NCI-H345 treated with DMSO at 0.1 percent for 48 hours (cell line): ENCODE data around the gene ATP9B.
"Not testable (repeated sequence)": the region's sequence is repeated elsewhere in the genome, so short reads cannot be mapped to it uniquely, and the experiment has no call there.

Experiments used
- DNase-seq: peaks from one replicate; lab custom pipeline; 2025; ENCODE audit not compliant: unreplicated experiment; lab: John Stamatoyannopoulos, UW

The ATP9B gene

DNA sequence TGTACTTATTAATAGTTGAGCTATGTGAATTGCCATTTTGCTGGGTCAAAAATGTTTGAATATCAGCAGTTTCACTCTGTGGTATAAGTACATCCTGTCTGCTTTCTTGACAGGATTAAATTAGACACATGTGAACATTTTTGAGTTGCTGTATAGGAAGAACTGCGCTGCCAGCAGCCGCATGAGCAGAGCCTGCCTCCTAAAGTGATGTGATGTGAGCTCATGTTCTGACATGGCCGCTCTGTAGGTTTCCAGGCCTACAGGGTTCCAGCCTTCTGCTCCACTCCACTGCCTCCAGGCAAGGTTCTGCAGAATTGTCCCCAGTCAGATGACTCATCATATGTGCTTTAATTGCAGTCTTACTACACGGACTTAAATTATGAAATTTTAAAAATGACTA lies 206.8 kb downstream of the ATP9B start:
- DNase-seq, result no peak

DNA sequence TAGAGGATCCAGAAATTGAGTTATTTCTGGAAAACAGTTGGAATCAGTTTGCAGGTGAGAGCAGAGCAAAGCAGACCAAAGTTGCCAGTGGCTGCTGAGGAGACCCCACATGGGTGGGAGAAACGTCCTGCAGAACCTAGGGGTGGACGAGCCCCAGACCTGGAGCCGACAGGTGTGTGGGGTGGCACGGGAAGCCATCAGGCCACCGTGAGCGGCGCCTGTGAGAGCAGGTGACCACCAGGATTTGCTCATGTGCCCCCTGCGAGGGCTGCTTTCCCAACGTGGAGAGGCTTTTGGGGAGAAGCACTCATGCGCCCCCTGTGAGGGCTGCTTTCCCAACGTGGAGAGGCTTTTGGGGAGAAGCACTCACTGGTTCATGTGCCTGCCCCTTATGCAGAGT lies 209.7 kb downstream of the ATP9B start:
- no peak for DNase-seq

DNA sequence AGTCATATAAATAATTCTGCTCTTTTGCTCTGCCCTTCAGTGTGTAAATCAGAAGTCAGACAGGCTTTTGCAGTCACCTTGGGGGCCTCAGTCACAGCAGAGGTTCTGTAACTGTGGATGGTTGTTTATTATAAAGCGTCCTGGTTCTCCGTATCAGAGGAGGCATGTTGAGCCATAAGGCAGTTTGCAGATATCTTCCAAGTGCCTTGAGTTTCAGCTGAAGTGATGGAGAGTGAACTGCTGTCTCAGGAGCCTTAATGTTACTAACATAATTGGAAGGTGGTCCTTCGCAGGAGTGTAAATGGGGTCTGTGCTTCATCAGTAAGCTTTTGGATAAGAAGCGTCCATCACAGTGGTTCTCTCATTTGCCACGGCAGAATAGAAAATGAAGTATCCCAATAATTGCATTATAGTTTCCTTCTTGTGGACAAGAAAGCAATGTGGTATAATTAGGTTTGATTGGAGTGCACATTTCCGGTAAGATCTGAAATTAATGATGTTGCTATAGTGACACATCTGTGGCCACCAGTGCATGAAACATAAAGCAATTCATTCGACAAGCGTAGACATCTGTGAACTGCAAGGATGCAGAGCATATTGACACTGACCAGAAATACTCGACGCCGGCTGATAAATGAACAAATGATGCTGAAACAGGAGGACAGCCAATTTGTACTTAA lies 214.1 kb downstream of the ATP9B start:
- DNase-seq, result no peak

DNA sequence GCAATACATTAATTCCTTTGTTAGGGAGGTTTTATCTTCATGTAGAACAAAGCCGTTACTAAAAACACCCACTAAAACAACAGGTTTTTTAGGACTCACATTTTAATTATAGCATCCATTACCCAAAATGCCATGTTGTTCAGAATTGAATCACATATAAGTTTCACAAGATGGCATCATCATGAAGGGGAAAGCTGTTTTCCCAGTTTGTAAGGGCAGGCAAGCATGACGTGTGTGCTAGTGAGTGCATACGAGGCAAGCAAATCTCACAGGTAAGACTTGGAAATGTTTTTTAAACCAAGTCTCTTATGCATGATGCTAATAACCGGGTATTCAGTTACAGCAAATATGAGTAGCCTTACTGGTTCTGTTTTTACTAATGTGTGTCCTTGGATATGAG lies 214.7 kb downstream of the ATP9B start:
- no peak for DNase-seq

DNA sequence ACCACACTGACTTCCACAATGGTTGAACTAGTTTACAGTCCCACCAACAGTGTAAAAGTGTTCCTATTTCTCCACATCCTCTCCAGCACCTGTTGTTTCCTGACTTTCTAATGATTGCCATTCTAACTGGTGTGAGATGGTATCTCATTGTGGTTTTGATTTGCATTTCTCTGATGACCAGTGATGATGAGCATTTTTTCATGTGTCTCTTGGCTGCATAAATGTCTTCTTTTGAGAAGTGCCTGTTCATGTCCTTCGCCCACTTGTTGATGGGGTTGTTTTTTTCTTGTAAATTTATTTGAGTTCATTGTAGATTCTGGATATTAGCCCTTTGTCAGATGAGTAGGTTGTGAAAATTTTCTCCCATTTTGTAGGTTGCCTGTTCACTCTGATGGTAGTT lies 216.0 kb downstream of the ATP9B start:
- not testable (repeated sequence) for DNase-seq

DNA sequence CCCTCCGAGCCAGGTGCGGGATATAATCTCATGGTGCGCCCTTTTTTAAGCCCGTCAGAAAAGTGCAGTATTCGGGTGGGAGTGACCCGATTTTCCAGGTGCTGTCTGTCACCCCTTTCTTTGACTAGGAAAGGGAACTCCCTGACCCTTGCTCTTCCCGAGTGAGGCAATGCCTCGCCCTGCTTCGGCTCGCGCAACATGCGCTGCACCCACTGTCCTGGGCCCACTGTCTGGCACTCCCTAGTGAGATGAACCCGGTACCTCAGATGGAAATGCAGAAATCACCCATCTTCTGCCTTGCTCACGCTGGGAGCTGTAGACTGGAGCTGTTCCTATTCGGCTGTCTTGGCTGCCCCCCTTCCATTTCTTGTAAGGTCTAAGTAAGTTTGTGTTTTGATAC lies 221.2 kb downstream of the ATP9B start:
- DNase-seq, result not testable (repeated sequence)

DNA sequence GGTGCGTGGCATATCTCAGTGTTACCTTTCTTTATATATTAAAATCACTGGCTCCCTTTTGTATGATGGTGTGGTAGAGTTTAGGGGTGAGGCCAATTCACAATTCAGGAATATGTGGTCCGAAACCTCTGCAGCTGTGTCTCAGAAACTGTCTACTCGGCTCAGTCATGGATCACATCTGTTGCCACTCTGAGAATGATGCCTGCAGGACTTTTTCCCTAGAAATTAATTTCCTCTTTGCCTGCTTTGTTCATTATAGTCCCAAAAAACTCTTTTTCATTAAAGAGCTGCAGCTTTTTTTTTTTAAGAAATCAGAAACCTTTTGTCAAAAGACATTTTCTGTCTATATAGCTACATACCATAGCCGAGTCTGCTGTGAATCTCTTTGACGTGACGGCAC lies 221.7 kb downstream of the ATP9B start:
- DNase-seq, result no peak

DNA sequence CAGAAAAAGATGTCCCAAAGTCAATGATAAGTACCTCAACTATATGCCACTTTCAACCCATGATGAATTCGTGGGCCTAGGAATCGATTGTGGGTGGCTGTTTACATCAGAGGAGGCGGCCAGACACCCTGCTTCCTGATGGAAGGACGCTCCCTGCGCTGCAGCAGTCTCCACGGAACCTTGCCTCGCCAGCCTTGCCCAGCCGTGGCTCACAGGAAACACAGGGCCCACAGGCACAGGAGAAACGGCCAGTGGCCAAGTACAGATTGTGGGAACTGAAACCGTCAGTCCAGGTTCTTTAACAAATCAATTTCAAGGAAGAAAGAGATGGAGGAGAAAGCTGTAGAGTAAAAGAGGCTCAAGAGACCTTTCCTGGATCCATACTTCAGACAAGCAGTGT lies 225.0 kb downstream of the ATP9B start:
- DNase-seq, result no peak

DNA sequence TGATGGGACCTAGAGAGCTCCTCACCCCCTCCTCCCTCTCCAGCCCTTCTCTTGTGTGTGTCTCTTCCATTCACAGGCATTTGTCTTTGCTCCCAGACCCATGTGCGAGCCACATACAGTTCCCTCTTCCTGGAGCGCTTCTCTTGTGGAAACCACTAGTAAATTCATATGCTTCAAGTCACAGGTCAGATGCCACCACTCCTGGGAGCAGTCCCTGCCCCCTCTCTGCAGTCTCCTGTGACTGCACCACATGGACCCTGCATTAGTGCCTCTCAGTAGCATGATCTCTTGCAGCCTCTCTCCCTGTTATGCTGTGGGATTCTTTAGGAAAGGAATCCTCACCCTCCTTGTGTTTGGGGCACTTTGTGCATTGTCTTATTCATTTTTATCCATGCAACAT lies 230.1 kb downstream of the ATP9B start:
- DNase-seq, result no peak

DNA sequence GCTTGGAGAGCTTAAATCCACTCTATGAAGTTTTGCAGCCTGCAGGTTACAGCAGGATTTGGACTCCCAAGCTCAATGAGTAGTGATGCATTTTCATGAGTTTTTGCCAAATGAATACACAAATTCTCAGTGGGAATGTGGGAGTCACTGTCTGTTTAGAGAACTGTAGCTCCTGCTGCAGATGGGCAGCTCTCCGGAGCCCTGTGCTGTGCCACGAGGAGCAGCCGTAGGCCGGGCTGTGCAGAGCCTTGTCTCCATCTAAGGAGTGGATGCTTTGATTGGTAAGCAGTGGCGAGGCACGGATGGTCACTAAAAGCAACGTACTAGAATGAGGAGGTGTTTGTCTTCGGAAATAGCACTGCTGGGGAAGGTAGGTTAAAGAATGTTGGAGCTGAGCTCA lies 230.5 kb downstream of the ATP9B start:
- no peak for DNase-seq

DNA sequence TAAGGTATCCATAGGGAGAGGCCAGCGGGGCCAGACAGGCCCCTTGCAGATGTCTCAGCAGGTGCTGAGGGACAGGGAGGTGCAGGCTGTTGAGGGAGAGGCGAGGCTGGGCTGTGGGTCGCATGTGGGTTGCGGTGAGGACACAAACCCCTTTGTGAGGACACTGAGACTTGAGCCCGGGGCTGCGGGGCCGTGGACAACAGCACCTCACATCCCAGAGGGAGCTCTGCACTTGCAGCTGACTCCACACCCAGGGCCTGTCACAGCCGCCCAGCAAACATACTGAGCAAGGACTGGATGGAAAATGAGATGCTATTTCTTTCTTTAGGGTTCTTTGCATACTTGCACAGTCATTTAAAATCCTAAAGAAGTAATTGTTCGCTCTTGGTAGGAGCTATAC lies 231.2 kb downstream of the ATP9B start:
- no peak for DNase-seq

DNA sequence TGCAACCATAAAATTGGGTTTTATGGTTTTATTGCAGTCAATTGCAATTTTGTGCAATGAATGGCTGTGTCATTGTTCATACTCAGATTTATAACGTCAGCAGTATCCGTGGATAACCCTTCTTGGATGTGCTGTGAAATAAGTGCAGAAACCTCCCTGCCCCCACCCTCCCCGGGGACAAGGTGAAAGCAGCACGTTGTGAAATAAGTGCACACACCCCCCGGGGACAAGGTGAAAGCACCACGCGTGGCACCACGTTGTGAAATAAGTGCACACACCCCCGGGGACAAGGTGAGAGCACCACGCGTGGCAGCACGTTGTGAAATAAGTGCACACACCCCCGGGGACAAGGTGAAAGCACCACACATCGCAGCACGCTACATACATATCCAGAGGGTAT lies 232.9 kb downstream of the ATP9B start:
- no peak for DNase-seq

DNA sequence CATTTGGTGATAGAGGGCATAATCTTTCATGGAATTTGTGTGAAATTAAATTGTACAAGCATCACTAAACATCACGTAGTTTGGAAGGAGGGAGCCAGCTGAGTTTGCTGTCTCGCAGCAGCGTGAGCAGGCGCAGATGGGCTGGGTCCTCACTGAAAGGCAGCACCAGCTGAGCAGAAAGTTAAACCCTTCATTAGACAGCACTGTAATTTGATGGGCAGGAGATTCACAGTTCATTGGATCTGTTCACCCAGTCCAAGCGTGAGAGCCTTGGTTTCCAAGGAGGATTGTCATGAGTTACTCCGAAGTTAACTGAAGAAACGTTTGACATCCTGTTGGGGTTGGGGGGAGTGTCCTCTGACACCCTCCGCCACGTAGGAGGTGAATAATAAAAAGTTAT lies 236.7 kb downstream of the ATP9B start:
- DNase-seq, result no peak

DNA sequence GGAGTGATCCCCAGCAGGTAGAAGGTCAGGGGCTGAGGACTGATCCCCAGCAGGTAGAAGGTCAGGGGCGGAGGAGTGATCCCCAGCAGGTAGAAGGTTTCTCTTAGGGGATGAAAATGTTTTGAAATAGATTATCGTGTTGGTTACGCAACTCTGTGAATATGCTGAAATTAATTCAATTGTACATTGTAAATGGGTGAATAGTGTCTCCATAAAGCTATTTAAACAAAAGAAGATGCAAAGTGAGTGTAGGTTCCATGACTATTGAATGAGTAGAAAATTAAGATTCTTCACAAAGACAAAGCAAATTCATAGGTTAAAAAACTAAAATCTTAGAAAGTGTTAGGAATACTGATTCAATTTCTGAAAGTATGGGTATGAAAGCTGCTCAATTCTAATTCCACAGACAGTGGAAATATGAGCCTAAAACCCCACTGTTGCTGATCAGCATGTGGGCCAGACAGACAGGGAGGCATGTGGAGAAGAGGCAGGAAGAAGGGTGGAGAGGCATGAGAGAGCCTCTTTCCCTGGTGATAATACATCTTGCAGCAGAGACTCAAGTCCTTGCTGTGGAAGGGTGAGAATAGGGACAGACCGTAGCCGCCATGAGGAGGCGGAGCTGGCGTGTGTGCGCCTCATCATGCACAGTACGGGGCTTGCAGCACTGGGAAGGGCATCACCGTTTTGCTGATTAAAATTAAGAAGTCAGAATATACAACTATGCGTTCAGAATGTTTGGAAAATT lies 240.6 kb downstream of the ATP9B start:
- no peak for DNase-seq

DNA sequence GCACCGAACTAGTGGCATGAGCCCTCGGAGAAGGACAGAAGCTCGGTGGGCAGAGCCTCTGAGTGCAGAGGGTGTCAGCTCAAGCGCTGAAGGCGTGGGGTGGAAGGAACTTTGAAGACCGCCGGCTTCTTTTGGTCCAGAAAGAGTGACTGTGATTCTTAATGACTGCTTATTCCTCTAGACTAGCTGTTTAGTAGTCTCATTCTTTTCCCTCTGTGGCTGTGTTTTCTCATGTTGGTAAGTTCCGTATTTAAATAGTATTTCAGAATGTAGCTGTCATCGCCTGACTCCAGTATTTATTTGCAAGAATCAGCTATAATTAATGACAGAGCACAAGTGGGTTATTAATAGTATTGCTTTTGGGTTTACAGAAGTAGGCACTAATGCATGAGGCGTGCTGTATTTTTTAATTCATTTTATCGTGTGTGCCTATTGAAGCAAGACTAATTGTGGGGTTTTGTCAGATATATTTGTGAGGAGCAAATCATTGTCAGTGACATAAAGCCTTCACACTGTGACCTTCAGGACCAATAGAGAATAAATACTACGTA lies 245.7 kb downstream of the ATP9B start:
- DNase-seq, result no peak

DNA sequence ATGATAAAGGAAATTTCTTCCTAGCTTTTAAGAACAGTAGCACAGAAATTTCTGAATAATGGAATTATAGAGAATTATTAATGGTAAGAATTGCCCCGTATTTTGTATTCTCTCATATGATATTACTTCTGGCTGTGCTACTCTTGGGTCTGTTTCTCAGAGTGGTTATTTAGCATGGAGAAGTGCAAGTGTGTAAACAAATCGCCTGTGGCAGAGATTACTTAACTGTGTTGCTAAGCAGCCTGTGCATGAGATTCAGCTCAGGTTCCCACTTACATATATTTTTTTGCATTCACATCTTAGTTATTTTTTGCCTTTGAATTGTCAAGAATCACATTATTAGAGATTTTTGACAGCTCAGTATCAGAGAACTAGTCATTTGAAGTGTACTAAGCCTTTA lies 246.4 kb downstream of the ATP9B start:
- peak; percentile 36 for DNase-seq

DNA sequence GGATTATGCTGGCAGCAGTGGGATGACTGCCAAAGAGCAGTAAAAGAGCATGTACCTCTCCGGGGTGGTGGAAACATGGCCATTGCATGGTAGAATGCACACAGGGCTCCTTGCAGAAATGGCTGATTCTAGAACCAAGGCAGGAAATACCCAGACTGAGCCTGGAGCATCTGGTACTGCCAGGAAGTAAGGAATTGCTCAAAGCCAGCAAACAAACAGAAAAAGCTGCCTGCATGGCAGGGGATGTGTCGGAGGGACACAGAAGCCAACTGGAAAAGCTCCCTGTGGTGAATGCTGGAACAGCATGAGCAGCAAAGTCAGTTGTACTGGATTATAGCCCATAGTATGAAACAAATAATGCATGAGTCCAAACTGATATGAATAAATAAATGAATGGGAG lies 248.5 kb downstream of the ATP9B start:
- DNase-seq, result no peak

DNA sequence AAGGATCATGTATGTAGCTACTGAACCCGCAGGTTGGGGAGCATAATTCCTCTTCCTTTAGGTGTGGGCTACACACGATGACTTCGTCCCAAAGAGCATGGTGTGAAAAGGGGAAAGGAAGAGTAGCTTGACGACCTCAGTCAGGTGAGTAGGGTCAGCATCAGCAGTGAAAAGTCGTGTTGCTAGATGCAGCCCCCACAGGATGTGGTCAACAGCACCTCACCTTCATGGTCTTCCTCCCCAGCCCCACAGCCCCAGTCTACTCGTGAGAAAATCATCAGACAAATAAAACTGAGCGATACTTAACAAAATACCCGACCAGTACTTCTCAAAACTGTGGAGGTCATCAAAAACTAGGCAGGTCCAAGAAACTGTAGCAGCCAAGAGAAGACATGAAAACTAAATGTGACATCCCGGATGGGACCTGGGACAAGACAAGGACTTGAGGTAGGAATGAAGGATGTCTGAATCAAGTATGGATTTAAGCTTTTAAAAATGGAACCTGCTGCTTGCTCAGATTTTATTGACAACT lies 249.0 kb downstream of the ATP9B start:
- DNase-seq, result no peak

DNA sequence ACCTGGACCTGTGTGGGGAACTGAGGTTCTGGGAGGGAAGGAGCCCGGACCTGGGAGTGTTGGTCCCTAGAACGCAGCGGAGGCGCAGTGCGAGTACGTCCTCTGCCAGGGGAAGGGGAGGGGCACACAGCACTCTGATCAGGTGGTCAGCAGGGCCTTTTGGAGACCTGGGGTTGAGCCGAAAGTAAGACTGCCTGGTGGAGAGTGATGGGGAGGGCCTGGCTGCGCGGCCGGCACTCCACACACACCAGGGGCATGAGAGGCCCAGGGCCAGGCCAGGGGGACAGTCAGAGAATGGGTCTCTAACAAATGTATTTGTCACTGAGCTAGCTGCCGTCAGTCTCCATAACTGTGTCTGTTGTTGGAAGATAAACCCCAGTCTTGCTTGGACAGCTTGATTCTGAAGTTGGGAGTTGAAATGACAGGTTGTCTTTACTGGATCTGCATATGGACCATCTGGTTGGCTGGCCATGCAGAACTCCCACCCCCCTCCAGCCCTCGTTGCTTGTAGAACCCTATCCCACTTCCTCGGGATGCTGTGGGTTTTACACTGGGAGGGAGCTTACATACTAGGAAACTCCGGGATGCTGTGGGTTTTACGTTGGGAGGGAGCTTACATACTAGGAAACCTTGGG lies 251.1 kb downstream of the ATP9B start:
- DNase-seq, result no peak

DNA sequence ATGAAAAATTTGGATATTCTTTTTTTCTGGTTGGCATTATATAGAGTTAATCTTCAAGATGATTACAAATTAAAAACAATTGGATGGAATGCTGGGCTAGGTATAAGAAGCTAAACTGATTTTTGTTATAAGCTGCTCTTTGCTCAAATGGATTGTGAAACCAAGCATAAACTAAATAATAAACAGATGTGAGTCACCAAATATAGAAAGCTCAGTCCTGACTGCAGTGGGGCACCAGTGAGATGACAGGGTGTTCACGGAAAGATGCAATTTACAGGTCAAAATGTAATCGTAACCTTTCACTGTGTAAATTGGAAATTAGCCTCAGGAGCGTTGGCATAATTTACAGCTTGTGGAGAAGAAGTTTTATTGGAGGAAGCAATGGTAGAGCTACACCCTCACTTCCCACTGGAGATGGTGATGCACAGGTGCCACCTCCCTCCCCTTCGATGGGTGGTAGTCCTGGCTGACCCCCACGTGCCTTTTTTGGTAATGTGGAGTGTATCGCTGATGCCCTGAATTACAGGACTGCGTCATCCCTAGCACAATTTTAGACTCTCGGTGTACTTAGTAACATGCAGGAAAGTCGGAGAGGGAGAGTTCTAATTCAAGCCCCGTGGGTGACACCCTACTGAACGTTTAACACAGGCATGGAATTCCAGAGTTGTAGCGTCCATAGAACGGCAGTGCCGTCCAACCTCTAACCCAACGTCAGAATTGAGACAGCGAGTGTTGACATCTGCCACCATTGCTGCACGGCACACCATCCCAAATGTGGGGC lies 252.6 kb downstream of the ATP9B start:
- DNase-seq, result no peak

DNA sequence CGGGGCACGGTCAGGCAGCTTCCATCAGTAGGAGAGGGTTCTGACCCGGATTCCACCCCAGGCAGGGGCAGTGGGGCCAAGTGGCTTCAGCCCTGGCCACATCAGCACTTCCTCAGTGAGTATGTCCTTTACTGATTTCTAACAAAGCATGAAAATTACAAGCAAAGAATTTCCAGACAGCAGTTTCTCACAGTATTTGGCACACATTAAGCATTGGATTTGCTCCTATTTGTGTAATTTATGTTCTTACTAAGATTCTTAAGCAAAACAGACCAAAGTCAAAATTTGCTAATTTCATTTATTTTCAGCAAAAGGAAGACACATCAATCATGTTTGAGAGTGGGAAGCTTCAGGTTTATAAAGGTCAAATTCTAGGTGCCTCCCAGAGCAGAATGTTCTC lies 253.2 kb downstream of the ATP9B start:
- DNase-seq, result no peak
